NOMO-1 treated with DMSO at 0.1 percent for 48 hours (cell line): ENCODE measurements around the gene SBF2.

ENCODE experiments used
- DNase-seq: peaks from one replicate; lab custom pipeline; 2025; ENCODE audit not compliant: unreplicated experiment; lab: John Stamatoyannopoulos, UW

The SBF2 gene

GRCh38 chr11:9823887-9824385 lies 470.1 kb downstream of the SBF2 start:
- DNase-seq: no peak

GRCh38 chr11:9823439-9823838 lies 470.6 kb downstream of the SBF2 start:
- no peak for DNase-seq

DNA sequence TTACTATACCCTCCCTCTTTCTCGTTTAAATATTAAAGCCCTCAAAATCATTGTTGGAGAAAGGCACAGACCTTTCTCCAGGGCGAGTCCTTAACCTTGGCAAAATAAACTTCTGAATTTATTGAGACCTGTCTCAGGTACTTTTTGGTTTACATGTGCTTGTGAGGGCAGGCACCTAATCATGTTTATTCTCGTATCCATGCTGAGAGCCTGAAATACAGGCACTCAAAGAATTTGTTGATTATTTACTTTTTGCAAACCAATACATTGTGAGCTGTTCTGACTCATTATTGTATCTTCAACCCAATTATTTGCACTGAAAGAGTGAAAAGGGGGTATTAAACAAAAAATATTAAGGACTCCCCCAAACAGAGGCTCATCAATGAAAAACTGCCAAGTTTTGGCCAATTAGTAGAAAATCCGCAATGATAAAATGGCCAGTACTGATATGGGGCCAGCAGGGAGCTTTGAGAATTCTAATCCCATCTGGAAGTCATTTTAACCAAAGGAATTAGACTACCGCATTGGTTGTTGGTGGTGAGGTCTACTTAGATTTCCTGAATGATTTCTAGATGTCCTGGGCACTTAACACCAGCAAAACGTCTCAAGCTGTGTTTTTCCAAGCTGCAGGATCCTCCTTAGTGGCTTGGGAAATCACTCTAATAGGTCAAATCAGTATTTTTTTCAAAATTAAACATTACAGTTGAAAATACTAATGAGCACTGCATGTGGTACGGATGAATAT lies 472.8 kb downstream of the SBF2 start:
- DNase-seq: no peak

DNA sequence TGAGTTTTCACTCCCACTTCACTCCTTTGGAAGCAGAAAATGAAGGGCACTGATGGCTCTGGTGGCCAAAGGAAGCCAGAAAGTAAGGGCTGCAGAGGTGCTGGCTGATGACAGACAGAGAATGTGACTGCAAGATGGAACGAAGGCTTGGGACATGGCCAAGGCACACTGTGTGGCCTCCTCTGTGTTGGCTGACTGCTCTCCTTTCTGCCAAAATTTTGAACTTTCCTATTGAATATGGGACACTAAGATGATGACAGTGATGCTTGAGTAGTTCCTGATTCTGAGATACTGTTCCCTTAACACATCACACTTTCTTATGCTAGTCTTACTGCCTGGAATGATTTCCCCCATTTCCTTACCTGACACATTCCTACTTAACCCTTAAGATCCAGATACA lies 473.8 kb downstream of the SBF2 start:
- DNase-seq: no peak

DNA sequence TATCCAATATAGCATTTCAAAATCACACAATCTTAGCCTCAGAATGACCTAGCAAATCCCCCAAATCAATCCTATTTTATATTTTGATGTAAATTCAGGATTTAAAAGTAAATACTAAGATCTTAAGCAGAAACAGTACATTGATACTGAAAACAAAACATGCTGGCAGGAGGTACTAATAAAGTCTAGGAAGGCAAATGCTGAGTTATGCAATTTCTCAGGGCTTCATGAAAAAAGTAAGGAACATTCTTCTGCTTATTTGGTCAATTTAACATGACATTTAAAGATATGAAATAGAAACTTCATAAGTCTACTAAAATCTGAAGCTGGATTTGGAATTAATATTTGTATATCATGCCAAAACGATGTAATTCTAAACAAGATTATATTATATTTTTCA lies 476.8 kb downstream of the SBF2 start:
- DNase-seq: no peak

DNA sequence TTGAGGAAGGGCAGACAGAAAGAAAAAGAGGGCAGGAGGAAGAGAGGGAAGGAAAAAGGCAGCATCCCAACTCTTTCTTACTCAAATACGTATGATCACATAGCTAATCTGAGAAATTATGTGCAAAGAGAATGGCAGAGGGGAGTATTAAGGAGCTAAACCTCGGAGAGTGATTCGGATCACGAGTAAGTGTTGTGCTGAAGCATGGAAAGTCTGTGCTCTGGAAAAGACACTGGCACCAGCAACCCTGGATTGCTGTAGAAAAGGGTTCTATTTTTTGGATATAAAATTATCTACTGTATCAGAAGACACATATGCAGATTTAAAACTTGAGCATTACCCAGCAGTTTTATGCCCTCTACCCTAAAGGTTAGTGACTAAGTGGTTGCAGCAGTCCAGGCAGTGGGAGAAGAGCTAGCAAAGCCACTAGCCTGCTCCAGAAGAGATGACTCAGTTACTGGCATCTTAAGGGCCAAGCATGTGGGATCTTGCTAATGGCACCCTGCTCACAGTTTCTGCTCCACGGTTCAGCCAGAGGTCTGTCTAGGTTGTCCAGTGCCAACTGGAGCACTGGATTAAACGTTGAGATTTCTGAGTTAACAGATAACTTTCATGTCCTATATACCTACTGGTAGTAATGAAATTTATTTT lies 478.4 kb downstream of the SBF2 start:
- DNase-seq: no peak

GRCh38 chr11:9814108-9814507 lies 479.9 kb downstream of the SBF2 start:
- DNase-seq: no peak

GRCh38 chr11:9808943-9809342 lies 485.1 kb downstream of the SBF2 start:
- DNase-seq: no peak

DNA sequence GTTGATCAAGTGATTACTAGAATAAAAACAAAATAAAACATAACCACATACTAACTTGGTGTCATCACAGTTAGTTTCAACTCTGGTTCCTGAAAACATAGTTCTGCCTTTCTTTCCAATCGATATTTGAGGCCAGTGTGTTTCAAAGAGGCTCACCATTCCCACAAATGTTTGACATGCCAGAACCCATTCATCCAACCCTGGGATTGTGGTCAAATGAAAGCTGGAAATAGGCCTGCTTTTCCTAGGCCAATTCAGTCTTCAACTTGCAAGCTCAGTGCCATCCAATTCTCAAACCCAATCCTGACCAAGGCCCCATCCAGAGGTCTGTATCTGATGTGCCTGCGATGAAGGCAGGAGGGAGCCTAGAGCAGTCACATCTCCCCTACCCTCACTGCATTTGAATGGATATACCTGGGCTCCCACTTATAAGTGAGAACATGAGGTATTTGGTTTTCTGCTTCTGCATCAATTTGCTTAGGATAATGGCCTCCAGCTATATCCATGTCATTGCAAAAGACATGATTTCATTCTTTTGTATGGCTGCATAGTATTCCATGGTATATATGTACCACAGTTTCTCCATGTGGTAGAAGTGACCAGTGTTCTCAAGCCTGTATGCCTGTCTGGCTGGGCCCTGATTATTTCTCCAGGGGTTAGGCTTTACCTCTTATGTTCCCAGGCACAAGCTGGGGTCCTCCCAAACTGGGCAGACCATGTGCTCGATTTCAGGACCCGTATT lies 486.9 kb downstream of the SBF2 start:
- no peak for DNase-seq

DNA sequence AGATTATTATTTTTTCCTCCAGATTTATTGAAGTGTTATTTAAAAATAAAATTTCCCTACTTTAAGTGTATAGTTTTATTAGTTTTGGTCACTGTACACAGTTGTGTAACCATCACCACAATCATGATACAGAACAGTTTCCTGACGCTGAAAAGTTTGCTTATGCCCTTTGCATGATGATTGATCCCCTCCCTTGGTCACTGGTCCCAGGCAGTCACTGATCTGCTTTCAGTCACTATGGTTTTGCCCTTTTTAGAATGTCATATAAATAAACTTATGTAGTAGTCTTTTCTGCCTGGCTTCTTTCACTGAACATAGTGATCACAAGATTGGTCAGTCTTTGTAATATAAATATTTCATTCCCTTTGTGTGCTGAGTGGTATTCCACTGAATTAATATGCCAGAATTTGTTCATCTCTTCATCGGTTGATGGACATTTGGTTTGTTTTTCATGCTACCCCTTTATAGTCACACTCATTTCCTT lies 489.6 kb downstream of the SBF2 start:
- no peak for DNase-seq

GRCh38 chr11:9803685-9804418 lies 490.2 kb downstream of the SBF2 start:
- DNase-seq: no peak

DNA sequence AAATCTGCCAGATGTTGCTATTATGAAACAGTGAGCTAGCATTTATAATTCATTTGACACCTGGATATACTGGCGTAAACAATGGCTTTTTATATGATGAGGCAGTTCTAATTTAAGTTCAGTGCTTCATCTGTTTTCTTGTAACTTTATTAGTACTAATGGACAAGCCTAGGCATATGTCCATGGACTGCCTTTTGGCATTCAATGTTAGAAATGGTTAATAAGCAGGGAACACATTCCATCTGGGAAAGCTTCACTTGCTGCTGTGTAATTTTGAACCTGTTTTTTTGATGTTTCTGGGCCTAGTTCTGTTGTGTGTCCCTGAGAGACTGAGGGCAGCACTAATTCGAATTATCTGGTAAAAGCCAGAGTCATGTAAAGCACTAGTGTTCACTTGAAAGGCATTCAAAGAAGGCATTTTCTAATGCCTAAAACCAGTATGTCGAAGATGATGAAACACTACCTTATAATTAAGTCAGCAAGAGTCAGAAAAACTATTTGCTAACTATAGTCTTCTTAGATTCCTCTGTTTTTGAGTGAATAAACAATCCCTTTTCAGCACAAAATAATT lies 491.6 kb downstream of the SBF2 start:
- no peak for DNase-seq

- no peak for DNase-seq
Observed at GRCh38 chr11:9799886-9800285, 494.1 kb downstream of the SBF2 start.

GRCh38 chr11:9797300-9797699 lies 496.7 kb downstream of the SBF2 start:
- DNase-seq: no peak

DNA sequence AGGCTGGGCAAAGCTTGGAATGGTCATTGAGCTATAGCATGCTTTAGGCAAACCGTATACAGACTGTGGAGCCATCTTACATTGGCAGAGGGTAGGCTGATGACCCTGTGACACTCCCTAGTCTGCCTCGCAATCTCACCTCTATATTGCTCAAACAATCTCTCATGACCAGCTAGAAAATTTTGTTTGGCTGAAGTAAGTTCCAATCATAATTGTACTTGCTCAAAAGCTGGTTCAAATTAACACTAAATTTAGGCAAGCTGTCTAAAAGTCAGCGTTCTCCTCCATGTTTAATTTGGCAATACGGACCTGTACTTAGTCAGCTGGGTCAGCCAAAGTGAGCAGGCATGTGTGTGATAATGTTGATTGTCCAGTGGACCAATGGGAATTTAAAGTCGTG lies 497.2 kb downstream of the SBF2 start:
- no peak for DNase-seq

- no peak for DNase-seq
Observed at GRCh38 chr11:9796266-9796665, 497.8 kb downstream of the SBF2 start.

DNA sequence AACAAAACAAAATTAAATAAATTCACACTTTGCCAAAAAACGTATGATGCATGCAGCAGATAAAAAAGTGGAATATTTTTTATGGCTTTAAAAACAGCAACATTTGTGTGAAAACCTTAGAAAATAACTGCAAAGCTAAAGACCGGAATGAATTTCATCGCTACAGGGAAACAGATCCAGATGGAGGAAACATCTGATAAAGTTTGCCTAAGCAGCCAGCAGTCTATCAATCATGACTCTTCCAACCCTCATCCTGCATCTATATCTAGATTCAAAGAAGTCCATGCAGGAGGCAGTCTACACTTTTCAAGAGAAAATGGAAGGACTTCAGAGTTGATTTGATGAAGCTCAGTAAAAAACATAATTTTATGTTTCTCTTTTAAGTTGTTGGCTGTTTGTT lies 503.3 kb downstream of the SBF2 start:
- no peak for DNase-seq

GRCh38 chr11:9789910-9790309 lies 504.1 kb downstream of the SBF2 start:
- DNase-seq: no peak

DNA sequence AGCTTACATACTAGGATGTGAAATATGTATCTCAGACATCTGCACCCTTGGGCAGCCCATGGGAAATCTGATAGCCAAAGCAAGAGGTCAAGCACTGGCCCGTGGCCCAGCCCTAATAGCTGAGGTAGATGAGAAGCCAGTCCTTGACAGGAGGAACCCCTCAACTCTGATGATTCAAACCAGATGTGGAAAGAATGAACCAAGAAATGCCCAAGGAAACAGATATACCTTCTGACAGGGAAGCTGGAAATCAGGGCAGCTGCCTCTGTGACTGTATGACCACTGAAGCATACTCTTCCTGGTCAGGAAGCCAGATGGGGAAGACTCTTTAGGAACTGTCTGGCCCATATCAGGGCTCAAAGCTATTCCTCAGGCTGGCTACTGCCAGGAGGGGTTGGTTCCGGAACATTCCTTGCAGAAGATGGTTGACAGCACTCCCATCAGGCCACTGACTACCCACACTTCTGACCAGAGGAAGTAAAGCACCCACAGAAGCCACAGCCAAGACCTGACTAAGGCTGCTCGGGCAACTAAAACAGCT lies 506.0 kb downstream of the SBF2 start:
- DNase-seq: peak; percentile 14

DNA sequence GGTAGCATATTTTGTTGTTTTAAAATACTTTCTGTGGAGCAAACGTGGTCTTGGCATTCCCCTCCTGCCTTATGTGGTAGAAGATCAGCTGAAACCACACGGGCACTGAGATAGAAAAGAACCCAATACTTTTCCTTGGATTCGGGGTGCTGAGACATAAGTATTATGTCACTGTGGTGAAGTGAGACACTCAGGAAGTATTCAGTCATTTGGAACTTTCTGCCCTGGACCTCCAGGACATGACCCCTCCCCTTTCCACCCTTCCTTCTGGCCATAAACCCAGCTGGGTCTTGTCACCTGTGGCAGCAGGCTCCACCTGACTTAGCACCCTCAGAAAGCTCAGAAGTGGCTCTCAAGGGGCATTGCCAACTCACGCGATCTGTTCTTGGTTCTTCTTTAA lies 506.8 kb downstream of the SBF2 start:
- DNase-seq: no peak
